GM20000 (cell line): ENCODE results near the gene KRT33B.

Experiments
- DNase-seq: peaks from one replicate; pipeline ENCODE4 v3.0.0; 2012; ENCODE audit warnings: low spot score
- CTCF ChIP-seq: IDR thresholded peaks from 2 replicates; pipeline ENCODE4 v1.5.1; 2012; ENCODE audit warnings: mild to moderate bottlenecking, control low read depth; ENCODE audit errors: extremely low read depth, missing control alignments

The KRT33B gene

GRCh38 chr17:41322094-41322902 is 47.3 kb downstream of the KRT33B start:
- DNase-seq, result peak; percentile 54
- peak; percentile 49 for TF ChIP-seq CTCF

GRCh38 chr17:41318231-41318630 is 51.4 kb downstream of the KRT33B start:
- DNase-seq, result no peak

GRCh38 chr17:41315814-41316445 is 53.7 kb downstream of the KRT33B start:
- no peak for TF ChIP-seq CTCF
- DNase-seq, result no peak

More at GRCh38 chr17:41318231-41318630, 51.4 kb downstream of the KRT33B start:
- TF ChIP-seq CTCF, result no peak

- no peak for TF ChIP-seq CTCF
- DNase-seq, result no peak
These were observed 54.3 kb downstream of the KRT33B start, which contains the start of gene KRTAP17-1 for GRCh38 chr17:41315204-41315794. Gene KRTAP17-1, minus strand, starts transcription at chr17:41315710. Its CDS starts 60 bp downstream, at chr17:41315650.
